ENCODE data around the gene MKS1. TPM values are rescaled to one million over a fixed set of nuclear protein-coding genes. Genes with fewer than 3 reads are reported as not detected.

MKS1 gene
- total RNA-seq, result 16.6 TPM

DNA sequence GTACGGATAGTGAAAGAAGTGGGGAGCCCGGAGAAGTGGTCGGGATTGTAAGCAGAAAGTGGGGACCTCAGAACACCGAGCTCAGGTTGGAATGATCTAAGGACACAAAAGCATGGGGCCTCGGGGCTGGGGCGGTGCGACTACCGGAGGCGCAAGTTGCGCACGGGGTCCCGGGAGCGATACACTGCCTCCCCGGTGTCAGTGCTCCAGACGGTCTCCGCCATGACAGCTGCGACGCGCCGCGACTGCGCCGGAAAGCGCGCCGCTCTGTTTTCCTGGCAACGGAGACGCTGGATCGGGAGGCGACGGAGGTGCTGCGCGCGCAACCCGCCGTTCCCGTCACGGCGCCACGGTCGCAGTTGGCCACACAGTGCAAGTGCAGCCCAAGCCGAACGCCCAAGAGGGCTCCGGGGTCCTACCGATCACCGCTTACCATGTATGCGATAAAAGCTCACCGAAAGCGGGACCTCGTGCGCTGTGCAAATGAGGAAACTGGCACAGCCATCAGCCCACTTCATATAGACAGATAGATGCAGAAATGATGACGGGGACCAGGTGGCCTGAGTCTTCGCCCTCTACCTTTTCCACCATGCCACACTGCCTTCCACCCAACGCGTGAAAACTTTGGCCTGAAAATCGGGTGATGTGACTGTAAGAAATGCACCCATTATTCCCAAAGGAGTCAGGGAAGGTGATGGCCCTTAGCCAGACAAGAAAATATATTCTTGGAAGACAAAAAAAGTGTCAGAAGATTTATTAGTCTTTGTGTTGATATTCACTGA, at the start of gene MKS1:
MKS1 (minus strand) TSS at position 249 of the 782 bp plus-strand sequence; CDS start at position 224, 25 bp downstream.
- DNase-seq (ENCODE audit: low spot score), result peak; percentile 96

- DNase-seq (ENCODE audit: low spot score), result peak; percentile 6
Observed at GRCh38 chr17:58268326-58268725, 49.3 kb upstream of the MKS1 start.

DNA sequence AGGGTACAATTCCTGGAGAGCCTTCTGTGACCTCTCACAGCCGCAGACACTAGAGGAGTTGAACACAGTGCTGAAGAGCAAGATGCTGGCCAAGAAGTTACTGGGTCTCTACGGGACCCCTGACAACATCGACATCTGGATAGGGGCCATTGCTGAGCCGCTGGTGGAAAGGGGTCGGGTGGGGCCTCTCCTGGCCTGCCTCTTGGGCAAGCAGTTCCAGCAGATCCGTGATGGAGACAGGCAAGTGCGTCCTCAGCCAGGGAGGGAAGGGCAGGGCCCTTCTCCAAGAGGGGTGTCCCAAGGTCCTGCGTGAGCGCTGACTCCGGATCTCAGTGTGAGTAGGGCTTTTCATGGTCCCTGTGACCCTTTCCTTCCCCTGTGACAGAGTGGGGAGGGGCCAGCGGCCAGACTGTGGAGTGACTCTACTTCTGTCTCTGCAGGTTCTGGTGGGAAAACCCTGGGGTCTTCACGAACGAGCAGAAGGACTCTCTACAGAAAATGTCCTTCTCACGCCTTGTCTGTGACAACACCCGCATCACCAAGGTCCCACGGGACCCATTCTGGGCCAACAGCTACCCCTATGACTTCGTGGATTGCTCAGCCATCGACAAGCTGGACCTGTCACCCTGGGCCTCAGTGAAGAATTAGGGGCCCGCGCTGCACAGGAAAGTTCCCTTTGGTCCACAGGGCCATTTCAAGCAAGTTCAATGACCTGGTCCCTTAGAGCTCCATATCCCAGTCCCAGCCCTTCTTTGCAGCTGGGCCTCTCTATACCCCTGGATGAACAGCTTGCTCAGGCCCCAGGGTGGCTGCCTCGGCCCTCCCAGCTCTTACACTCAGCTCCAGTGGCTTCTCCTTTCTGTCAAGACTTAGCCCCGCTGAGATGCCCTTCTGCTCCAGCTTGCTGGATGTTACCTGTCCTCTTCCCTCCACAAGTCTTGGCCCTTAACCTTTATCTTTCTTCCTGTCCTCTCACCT, 48.6 kb upstream of the MKS1 start:
- no peak for DNase-seq (ENCODE audit: low spot score)

DNA sequence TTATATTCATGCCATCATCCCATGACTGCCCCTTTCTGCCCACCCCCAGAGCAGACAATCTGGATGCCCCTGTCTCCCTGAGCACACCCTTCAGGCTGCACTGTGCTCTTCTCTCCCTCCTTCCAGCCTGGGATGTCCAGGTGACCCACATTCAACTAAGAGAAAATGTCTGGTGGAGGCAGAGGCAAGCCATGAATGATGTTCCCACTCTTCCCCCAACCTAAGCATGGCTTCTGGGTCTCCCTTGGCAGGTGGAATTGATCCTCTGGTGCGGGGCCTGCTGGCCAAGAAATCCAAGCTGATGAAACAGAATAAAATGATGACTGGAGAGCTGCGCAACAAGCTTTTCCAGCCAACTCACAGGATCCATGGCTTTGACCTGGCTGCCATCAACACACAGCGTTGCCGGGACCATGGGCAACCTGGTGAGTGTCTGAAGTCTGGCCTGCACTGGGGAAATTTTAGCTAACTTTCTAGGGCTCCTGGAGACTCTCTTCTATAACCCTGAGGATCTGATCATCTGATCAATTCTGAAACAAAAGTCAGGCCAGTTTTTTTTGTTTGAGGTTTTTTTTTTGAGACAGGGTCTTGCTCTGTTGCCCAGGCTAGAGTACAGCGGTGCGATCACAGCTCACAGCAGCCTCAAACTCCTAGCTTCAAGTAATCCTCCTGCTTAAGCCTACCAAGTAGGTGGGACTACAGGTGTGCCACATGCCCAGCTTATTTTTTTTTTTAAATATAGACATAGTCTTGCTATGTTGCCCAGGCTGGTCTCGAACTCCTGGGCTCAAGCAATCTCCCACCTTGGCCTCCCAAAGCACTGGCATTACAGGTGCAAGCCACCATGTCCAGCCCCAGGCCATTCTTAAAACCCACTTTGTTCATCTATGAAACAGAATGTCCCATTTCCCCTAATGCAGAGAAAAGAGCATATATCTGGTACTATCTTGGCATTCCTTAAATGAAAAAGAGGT, 47.1 kb upstream of the MKS1 start:
- no peak for DNase-seq (ENCODE audit: low spot score)

GRCh38 chr17:58265271-58265670, 46.2 kb upstream of the MKS1 start:
- DNase-seq (ENCODE audit: low spot score), result no peak

DNA sequence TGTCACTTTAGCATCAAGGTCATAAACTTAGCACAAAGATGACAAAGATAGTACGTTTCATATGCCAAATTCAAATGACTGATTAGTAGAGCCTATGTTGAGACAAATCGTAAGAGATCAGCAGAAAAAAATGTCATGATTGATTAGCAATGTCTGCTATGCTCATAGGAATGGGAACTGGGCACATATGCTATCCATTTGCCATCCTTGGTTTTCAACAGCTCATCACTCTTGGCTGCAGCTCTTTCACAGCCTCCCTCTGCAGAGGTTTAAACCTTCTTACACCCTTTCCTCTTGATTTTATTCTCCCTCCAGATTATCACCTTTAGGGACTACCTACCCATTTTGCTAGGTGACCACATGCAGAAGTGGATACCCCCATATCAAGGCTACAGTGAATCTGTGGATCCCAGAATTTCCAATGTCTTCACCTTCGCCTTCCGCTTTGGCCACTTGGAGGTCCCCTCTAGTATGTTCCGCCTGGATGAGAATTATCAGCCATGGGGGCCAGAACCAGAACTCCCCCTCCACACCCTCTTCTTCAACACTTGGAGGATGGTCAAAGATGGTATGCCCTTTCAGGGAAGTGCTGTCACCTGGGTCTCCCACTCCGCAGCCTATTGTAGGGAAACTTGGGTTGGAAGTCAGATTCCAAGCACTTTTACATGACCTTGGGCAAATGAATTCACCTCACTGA, 45.5 kb upstream of the MKS1 start:
- no peak for DNase-seq (ENCODE audit: low spot score)

DNA sequence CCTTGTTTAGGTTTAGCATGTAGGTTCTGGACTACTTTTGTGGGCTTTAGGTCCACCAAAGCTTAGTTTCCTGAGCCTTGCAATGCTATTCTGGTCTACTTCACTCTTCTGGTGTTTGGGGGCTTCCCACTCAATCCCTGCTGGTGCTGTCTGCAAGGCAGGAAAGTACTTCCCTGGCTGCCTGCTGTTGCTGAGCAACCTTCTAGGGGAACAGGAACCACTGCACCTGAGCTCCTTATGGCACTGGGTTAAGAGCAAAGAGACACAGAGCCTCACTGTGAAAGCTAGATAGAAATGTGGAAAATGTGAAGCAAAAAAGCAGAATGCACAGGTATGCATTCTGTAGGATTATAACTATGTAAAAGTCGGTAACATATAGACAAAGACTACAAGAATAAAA, 44.7 kb upstream of the MKS1 start:
- DNase-seq (ENCODE audit: low spot score), result no peak

DNA sequence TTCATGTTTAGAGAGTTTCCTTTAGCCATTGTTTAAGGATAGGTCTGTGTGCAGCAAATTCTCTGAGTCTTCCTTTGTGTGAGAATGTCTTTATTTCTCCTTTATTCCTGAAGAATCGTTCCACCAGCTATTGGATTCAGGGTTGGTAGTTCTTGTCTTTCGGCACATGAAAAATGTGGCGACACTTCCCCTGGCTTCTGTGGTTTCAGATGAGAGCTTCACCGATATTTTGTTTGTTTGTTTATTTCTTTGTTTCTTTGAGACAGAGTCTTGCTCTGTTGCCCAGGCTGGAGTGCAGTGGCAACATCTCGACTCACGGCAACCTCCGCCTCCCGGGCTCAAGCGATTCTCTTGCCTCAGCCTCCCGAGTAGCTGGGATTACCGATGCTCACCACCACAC, 43.1 kb upstream of the MKS1 start:
- DNase-seq (ENCODE audit: low spot score), result no peak

GRCh38 chr17:58254803-58255202, 35.7 kb upstream of the MKS1 start:
- DNase-seq (ENCODE audit: low spot score), result no peak

DNA sequence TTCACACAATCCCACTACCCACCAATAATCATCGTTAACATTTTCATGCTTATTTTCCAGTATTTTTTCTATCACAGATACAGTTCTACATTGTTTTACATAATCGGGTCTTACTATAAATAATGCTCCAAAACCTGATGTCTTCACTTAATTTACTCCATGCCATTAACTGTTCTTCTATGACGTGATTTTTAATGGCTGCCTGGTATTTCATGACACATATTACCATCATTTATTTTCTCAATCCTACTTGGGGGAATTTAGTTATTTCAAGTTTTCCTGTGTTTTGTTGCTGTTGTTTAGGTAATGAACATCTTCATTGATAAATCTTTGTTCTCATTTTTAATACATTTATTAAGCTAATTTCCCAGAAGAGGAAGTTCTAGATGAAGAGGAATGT, 34.0 kb upstream of the MKS1 start:
- DNase-seq (ENCODE audit: low spot score), result no peak

GRCh38 chr17:58252141-58252540, 33.1 kb upstream of the MKS1 start:
- no peak for DNase-seq (ENCODE audit: low spot score)

GRCh38 chr17:58250344-58251011, 31.4 kb upstream of the MKS1 start:
- DNase-seq (ENCODE audit: low spot score), result no peak

- peak; percentile 47 for DNase-seq (ENCODE audit: low spot score)
Observed at GRCh38 chr17:58249270-58250133, 30.4 kb upstream of the MKS1 start.

DNA sequence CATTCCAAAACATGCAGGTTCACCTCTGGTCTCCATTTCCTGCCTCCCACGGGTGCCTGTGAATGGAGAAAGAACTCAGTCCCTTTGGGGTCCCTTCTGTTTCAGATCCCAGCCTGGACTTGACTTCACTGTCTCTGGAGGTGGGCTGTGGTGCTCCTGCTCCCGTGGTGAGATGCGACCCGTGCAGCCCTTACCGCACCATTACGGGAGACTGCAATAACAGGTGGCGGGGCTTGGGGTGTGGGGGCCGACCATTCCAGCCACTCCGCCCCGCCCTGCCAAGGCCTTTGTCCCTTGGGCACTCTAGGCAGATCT, 29.9 kb upstream of the MKS1 start:
- DNase-seq (ENCODE audit: low spot score), result no peak

DNA sequence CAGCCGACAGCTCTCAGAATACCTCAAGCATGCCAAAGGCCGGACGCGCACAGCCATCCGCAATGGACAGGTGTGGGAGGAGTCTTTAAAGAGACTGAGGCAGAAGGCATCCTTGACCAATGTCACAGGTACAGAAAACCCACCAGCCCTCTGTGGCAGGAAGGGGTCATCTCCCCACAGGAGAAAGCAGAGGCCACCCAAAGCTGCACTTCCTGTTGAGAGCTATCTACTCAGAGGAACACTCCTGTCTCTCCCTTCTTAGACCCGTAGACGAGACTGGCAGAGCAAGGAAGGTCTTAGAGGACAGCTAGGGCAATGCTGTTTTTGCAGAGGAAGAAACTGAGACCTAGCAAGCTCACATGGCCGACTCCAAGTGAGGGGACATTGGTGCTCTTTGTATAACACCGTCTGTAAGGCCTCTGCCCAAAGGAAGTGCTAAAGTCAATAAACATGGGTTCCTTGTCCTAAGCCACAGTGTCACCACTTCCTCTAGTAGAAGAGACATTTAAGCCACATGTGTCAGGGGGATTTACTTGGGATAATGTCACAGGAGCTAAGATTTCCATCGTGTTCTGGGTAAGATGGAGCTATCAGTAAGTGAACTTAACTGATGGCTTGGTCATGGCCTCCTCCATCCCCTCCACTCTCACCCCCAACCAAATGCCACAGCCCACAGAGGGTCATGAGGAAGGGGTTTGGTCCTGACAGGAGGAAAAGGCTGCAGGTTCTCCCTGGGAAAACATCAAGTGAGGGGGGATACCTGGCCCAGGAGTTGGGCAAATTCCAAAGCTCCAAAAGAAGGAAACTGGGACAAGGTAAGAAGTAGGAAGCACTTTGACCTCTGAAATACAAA, 28.7 kb upstream of the MKS1 start:
- no peak for DNase-seq (ENCODE audit: low spot score)

DNA sequence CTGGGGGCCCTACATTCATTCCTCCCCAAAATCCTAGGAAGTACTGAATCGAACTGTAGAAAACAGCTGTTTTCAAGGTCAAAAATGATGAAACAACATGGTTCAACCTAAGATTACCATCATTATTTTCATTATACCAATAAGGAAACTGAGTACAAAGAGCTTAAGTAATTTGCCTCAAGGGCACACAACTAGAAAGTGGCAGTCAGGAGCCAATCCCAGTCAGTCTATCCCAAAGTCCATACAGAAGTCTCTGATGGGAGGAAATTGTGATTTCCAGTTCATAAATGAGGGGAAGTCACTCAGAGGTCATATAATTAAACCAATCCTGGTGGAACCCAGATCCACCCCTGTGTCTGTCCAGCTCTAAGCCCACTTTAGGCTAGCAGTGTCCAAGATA, 27.7 kb upstream of the MKS1 start:
- no peak for DNase-seq (ENCODE audit: low spot score)

GRCh38 chr17:58246104-58246740, 27.2 kb upstream of the MKS1 start:
- no peak for DNase-seq (ENCODE audit: low spot score)

DNA sequence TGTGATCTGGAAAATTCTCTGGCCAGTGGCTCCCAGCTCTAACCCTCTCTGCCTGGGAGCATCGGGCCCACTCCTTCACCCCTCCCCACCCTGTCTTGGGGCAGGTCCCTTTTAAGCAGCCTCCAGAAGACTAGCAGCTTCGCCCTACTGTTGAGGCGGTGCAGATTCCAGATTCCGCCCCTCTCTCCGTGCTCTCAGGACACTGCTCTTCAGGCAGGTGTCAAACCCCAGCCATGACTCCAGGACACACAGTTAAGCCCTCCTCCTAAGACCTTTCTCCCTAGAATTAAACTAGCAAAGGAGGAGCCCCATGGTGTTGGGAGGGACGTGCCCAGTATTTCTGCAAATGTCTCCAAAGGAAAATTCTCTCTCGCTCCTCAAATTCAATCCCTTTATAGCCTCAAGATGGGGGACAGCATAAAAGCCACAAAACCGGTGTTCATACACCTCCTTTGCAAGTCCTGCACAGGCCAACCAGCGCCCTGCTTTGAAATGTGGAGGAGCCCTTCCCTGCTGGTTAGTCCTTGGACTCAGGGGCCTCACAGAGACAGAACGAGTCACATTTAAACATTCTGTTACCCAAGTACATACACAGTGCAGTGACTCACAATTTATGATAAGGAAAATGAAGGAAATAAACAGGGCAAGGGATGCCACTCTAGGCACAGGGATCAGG, 26.5 kb upstream of the MKS1 start:
- DNase-seq (ENCODE audit: low spot score), result no peak
